Bronchial epithelial cell (primary cell): ENCODE measurements around the gene HMGXB3. TPM values are rescaled to one million over a fixed set of nuclear protein-coding genes. Genes with fewer than 3 reads are reported as not detected.
"Not testable (repeated sequence)": the region's sequence is repeated elsewhere in the genome, so short reads cannot be mapped to it uniquely, and the experiment has no call there.

ENCODE experiments used
- DNase-seq: peaks from one replicate; pipeline ENCODE4 v3.0.0-alpha.2; 2010; ENCODE audit warnings: low read depth
- FAIRE-seq: peaks from 2 replicates; lab custom pipeline; 2011; peaks lifted over from hg19 to GRCh38; lab: Jason Lieb, UNC
- H3K27me3 ChIP-seq: 2 replicates; pipeline ENCODE4 v1.5.1; 2011; ENCODE audit warnings: low read length; ENCODE audit not compliant: control insufficient read depth, insufficient read depth
- H3K36me3 ChIP-seq: 2 replicates; pipeline ENCODE4 v1.5.1; 2011; ENCODE audit warnings: low read length; ENCODE audit not compliant: control insufficient read depth, insufficient read depth
- H3K4me3 ChIP-seq: 2 replicates; pipeline ENCODE4 v1.5.1; 2011; ENCODE audit warnings: mild to moderate bottlenecking, low read depth, low read length, control low read depth
- total RNA-seq: library from RNA; depleted of rRNA; stranded (reverse); fragments of >200 nt; gene quantifications from 2 replicates; pipeline ENCODE4 v1.2.1, GENCODE V29; 2014
- TF ChIP-seq, protein P1 (sequence below): IDR thresholded peaks from 2 replicates; pipeline ENCODE4 v1.5.1; 2011; ENCODE audit warnings: mild to moderate bottlenecking, moderate library complexity, low read length, control low read depth, inconsistent platforms; ENCODE audit not compliant: insufficient read depth, severe bottlenecking

Gene HMGXB3
- total RNA-seq, 1 donor from 2014 or later: 22.9 TPM

DNA sequence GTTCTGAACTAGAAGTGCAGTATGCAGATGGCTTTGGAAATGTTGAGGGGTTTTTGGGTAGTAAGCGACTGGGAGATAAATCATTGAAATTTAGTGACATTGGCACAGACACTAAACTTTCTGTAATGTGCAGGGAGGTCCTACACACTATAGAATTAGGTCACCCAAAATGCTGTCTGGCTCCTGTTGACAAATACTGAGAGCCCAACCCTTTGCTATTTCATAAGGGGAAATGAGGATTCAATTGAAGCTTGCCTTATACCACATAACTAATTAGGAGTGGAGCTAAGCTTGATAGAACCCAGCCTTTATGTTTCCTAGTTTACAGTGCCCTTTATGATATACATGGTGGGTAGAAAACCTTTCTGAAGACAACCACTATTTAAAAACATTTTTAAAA, 22.6 kb downstream of the HMGXB3 start:
- H3K36me3 ChIP-seq: peaks cover 13% of the 10 kb centered on the region
- FAIRE-seq (no peak), DNase-seq (no peak)
- no peak overlapping the region for H3K4me3 ChIP-seq
- no peaks in the 10 kb centered on the region for H3K27me3 ChIP-seq
- TF ChIP-seq, protein P1, sequence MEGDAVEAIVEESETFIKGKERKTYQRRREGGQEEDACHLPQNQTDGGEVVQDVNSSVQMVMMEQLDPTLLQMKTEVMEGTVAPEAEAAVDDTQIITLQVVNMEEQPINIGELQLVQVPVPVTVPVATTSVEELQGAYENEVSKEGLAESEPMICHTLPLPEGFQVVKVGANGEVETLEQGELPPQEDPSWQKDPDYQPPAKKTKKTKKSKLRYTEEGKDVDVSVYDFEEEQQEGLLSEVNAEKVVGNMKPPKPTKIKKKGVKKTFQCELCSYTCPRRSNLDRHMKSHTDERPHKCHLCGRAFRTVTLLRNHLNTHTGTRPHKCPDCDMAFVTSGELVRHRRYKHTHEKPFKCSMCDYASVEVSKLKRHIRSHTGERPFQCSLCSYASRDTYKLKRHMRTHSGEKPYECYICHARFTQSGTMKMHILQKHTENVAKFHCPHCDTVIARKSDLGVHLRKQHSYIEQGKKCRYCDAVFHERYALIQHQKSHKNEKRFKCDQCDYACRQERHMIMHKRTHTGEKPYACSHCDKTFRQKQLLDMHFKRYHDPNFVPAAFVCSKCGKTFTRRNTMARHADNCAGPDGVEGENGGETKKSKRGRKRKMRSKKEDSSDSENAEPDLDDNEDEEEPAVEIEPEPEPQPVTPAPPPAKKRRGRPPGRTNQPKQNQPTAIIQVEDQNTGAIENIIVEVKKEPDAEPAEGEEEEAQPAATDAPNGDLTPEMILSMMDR: no peak

GRCh38 chr5:150024346-150024984, 23.9 kb downstream of the HMGXB3 start:
- Histone ChIP-seq H3K4me3 (no peak overlapping the region), H3K27me3 (no peaks in the 10 kb centered on the region), H3K36me3 (peaks cover 11% of the 10 kb centered on the region)
- TF ChIP-seq, protein P1: no peak
- FAIRE-seq (no peak), DNase-seq (no peak)

DNA sequence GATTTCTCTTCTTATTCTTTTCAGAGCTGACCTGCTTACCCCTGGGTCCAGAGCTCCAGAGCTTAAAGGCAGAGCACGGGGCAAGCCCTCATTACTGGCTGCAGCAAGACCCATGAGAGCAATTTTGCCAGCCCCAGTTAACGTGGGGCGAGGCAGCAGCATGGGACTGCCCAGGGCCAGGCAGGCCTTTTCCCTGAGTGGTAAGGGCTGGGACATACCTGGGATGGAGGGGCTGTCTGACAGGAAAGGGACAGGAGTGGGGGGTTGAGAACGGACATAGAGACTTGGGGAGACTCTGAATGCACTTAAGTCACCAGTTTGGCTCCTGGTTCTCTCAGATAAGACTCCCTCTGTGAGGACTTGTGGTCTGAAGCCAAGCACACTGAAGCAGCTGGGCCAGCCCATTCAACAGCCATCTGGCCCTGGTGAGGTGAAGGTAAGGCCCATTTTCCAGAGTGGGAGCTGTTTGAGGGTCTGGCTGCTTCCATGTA, 26.2 kb downstream of the HMGXB3 start:
- TF ChIP-seq, protein P1: no peak
- Histone ChIP-seq H3K4me3 (no peak overlapping the region), H3K27me3 (no peaks in the 10 kb centered on the region), H3K36me3 (peaks cover 20% of the 10 kb centered on the region)
- DNase-seq: no peak
- no peak for FAIRE-seq

DNA sequence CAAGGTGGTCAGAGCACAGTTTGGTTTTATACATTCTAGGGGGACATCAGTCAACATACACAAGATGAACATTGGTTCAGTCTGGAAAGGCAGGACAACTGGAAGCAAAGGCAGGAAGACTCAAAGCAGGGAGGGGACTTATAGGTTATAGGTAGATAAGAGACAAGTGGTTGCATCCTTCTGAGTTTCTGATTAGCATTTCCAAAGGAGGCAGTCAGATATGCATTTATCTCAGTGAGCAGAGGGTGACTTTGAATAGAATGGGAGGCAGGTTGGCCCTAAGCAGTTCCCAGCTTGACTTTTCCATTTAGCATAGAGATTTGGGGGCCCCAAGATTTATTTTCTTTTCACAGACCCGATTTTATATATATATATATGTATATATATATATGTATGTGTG, 27.5 kb downstream of the HMGXB3 start:
- not testable (repeated sequence) for H3K27me3 ChIP-seq, FAIRE-seq, H3K4me3 ChIP-seq, DNase-seq
- peaks cover 21% of the 10 kb centered on the region for H3K36me3 ChIP-seq

- no peak for FAIRE-seq
Measured at GRCh38 chr5:150033334-150033733, 32.8 kb downstream of the HMGXB3 start.

GRCh38 chr5:150034662-150035061, 34.1 kb downstream of the HMGXB3 start:
- no peak overlapping the region for H3K4me3 ChIP-seq

More at GRCh38 chr5:150033334-150033733, 32.8 kb downstream of the HMGXB3 start:
- no peaks in the 10 kb centered on the region for H3K27me3 ChIP-seq
- DNase-seq: no peak
- H3K4me3 ChIP-seq: no peak overlapping the region
- H3K36me3 ChIP-seq: peaks cover 28% of the 10 kb centered on the region
- TF ChIP-seq, protein P1: no peak

More at GRCh38 chr5:150034662-150035061, 34.1 kb downstream of the HMGXB3 start:
- no peak for FAIRE-seq
- peaks cover 27% of the 10 kb centered on the region for H3K36me3 ChIP-seq
- DNase-seq: no peak
- TF ChIP-seq, protein P1: no peak
- H3K27me3 ChIP-seq: no peaks in the 10 kb centered on the region
